COLO668 (cell line): ENCODE measurements around the gene TCERG1L.

Experiments
- DNase-seq: peaks from one replicate; lab custom pipeline; 2025; ENCODE audit not compliant: unreplicated experiment; lab: John Stamatoyannopoulos, UW

TCERG1L gene

GRCh38 chr10:131271195-131271880, 40.2 kb downstream of the TCERG1L start:
- peak; percentile 7 for DNase-seq

GRCh38 chr10:131270461-131271190, 40.9 kb downstream of the TCERG1L start:
- DNase-seq, result no peak

GRCh38 chr10:131269776-131270460, 41.6 kb downstream of the TCERG1L start:
- DNase-seq, result peak; percentile 15

- no peak for DNase-seq
These were observed 43.8 kb downstream of the TCERG1L start for GRCh38 chr10:131267814-131268095.

GRCh38 chr10:131266936-131267813, 44.3 kb downstream of the TCERG1L start:
- no peak for DNase-seq

GRCh38 chr10:131264110-131264788, 47.3 kb downstream of the TCERG1L start:
- DNase-seq, result no peak

- no peak for DNase-seq
These were observed 49.5 kb downstream of the TCERG1L start for GRCh38 chr10:131261890-131262475.

- no peak for DNase-seq
These were observed 50.9 kb downstream of the TCERG1L start for GRCh38 chr10:131260452-131261211.

- no peak for DNase-seq
These were observed 51.5 kb downstream of the TCERG1L start for GRCh38 chr10:131260031-131260430.

GRCh38 chr10:131259535-131259934, 52.0 kb downstream of the TCERG1L start:
- no peak for DNase-seq

- DNase-seq, result no peak
These were observed 53.3 kb downstream of the TCERG1L start for GRCh38 chr10:131258256-131258655.

GRCh38 chr10:131257027-131257426, 54.5 kb downstream of the TCERG1L start:
- DNase-seq, result no peak

GRCh38 chr10:131254859-131255252, 56.7 kb downstream of the TCERG1L start:
- DNase-seq, result no peak

- DNase-seq, result no peak
These were observed 57.3 kb downstream of the TCERG1L start for GRCh38 chr10:131253931-131254858.

GRCh38 chr10:131252567-131253276, 58.8 kb downstream of the TCERG1L start:
- peak; percentile 46 for DNase-seq

- peak; percentile 21 for DNase-seq
These were observed 60.4 kb downstream of the TCERG1L start for GRCh38 chr10:131251146-131251541.

- peak; percentile 21 for DNase-seq
These were observed 60.9 kb downstream of the TCERG1L start for GRCh38 chr10:131250454-131251145.
